Tibial artery (tissue), 4 donors: Measurements from ENCODE around the gene SERPINB6.

Experiments
- DNase-seq, 2 donors: peaks; one replicate each; pipeline ENCODE4 v3.0.0-alpha.2; 2019
- H3K27ac ChIP-seq, 2 donors: fragments of 200-600 bp; sonication (generic) in 1 of 2; 1 replicate in 1 of 2; 2 replicates in 1 of 2; pipeline ENCODE4 v1.5.1; 2018 to 2019; ENCODE audit warnings: mild to moderate bottlenecking in 1 of 2
- H3K27me3 ChIP-seq, 2 donors: fragments of 200-600 bp; sonication (generic) in 1 of 2; one replicate each; pipeline versions ENCODE4 v1.5.1 to v1.6.0; 2016 to 2019
- H3K36me3 ChIP-seq, 3 donors: fragments of 200-600 bp; sonication (generic) in 2 of 3; one replicate each; pipeline ENCODE4 v1.5.1; 2016 to 2019; ENCODE audit warnings: mild to moderate bottlenecking in 2 of 3
- H3K4me1 ChIP-seq, 4 donors: fragments of 200-600 bp; sonication (generic) in 2 of 4; 1 replicate in 3 of 4; 2 replicates in 1 of 4; pipeline ENCODE4 v1.5.1; 2016 to 2019
- H3K4me3 ChIP-seq, 2 donors: fragments of 200-600 bp; sonication (generic) in 1 of 2; 1 replicate in 1 of 2; 2 replicates in 1 of 2; pipeline ENCODE4 v1.5.1; 2018 to 2019; ENCODE audit warnings: mild to moderate bottlenecking in 2 of 2
- H3K9me3 ChIP-seq, 3 donors: fragments of 200-600 bp; sonication (generic) in 1 of 3; one replicate each; pipeline ENCODE4 v1.5.1; 2016 to 2019
- intact Hi-C: fragments of 100-400 bp; cut with DNase I; formaldehyde crosslinking; loops from one replicate; pipeline ENCODE4 v1.15.0; 2023; ENCODE audit warnings: low total_unique reads
- TF ChIP-seq, protein P1 (sequence below), 2 experiments: fragments of 200-600 bp in 1 of 2; fragments of 450-650 bp in 1 of 2; IDR thresholded peaks; one replicate each; pipeline ENCODE4 v1.5.1; 2017 to 2019; ENCODE audit warnings: antibody characterized with exemption in 2 of 2, mild to moderate bottlenecking in 1 of 2, moderate library complexity in 1 of 2

SERPINB6 gene

DNA sequence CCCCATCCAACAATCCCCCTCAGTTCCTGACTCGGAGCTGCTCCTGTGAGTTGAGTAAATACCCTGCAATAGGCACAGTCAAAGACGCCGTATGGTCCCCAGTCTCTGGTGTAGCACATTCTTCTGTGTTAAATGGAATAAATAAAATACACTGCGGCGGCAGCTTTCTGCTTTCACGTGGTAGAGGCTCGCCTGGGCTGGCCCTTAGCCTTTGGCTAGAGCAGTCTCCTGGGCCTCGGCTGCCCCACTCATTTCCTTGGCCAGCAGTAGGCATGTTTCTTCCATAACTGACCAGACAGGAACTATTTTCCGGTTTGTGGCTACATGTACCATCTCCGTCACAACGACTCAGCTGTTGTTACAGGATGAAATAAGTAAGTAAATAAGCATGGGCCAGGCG is 20.7 kb downstream of the SERPINB6 start:
- intact Hi-C loops: no loop called here
- H3K36me3 ChIP-seq: peaks cover 28 to 47% (median 31%) of the 10 kb centered on the region in 3 donors

DNA sequence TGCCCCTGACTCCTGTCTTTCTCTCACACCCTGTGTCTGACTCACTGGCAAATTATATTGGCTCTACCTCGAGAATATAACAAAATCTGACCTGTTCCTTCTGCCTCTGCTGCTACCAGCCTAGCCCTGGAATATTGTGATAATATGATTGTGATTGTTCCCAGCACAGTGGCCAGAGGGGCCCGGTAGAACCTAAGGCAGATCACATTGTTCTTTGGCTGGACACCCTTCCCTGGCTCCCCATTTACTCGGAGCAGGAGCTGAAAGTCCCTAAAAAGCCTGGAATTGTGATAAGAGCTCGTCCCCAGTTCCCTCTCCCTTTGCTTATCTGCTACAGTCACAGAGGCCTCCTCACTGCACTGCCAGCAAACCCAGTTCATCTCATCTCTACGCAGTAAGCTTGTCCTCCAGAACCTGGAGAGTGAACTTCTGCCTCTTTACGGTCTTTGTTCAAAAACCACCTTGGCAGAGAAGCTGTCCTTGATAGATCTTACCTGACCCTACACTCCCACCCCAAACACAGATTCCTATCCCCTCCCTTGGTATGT is 21.8 kb downstream of the SERPINB6 start:
- TF ChIP-seq, protein P1, sequence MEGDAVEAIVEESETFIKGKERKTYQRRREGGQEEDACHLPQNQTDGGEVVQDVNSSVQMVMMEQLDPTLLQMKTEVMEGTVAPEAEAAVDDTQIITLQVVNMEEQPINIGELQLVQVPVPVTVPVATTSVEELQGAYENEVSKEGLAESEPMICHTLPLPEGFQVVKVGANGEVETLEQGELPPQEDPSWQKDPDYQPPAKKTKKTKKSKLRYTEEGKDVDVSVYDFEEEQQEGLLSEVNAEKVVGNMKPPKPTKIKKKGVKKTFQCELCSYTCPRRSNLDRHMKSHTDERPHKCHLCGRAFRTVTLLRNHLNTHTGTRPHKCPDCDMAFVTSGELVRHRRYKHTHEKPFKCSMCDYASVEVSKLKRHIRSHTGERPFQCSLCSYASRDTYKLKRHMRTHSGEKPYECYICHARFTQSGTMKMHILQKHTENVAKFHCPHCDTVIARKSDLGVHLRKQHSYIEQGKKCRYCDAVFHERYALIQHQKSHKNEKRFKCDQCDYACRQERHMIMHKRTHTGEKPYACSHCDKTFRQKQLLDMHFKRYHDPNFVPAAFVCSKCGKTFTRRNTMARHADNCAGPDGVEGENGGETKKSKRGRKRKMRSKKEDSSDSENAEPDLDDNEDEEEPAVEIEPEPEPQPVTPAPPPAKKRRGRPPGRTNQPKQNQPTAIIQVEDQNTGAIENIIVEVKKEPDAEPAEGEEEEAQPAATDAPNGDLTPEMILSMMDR (IDR thresholded peaks at IDR 0.05): no peak
- no peak overlapping the region for H3K27ac ChIP-seq
- DNase-seq: no peak
- peaks cover 0 to 14% (median 6%) of the 10 kb centered on the region in 4 donors for H3K4me1 ChIP-seq
- H3K4me3 ChIP-seq: no peak overlapping the region
- intact Hi-C loops: no loop called here
- no peaks in the 10 kb centered on the region for H3K27me3 ChIP-seq
- no peaks in the 10 kb centered on the region for H3K9me3 ChIP-seq
- peaks cover 28 to 36% (median 31%) of the 10 kb centered on the region in 3 donors for H3K36me3 ChIP-seq

More for the DNA sequence above, 20.7 kb downstream of the SERPINB6 start:
- TF ChIP-seq, protein P1 (IDR thresholded peaks at IDR 0.05): no peak
- DNase-seq: no peak
- no peak overlapping the region for H3K27ac ChIP-seq
- H3K27me3 ChIP-seq: no peaks in the 10 kb centered on the region
- H3K9me3 ChIP-seq: no peaks in the 10 kb centered on the region
- no peak overlapping the region for H3K4me3 ChIP-seq
- peaks cover 0 to 14% (median 6%) of the 10 kb centered on the region in 4 donors for H3K4me1 ChIP-seq

DNA sequence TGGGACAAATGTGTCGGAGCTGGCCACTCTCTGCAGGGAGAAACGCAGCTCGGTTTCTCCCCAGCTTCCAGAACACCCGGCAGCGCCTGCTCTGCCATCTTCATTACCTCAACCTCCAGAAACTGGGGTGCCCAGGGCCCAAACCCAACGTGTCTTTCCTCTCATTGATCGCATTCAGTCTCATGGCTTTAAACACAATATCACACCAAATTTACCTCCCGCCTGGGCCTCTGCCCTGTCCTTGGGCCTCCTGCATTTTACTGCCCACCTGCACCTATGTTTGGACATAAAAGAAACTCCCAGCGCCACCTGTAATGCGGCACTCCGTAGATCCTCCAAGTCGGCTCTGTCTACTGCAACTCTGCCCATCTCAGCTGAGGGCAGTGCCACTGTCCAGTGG is 22.2 kb downstream of the SERPINB6 start:
- TF ChIP-seq, protein P1 (IDR thresholded peaks at IDR 0.05): no peak
- Histone ChIP-seq H3K9me3 (no peaks in the 10 kb centered on the region), H3K4me3 (no peak overlapping the region), H3K36me3 (peaks cover 28 to 33% (median 31%) of the 10 kb centered on the region in 3 donors), H3K4me1 (peaks cover 0 to 14% (median 6%) of the 10 kb centered on the region in 4 donors), H3K27me3 (no peaks in the 10 kb centered on the region), H3K27ac (no peak overlapping the region)
- intact Hi-C loops: no loop called here
- no peak for DNase-seq

DNA sequence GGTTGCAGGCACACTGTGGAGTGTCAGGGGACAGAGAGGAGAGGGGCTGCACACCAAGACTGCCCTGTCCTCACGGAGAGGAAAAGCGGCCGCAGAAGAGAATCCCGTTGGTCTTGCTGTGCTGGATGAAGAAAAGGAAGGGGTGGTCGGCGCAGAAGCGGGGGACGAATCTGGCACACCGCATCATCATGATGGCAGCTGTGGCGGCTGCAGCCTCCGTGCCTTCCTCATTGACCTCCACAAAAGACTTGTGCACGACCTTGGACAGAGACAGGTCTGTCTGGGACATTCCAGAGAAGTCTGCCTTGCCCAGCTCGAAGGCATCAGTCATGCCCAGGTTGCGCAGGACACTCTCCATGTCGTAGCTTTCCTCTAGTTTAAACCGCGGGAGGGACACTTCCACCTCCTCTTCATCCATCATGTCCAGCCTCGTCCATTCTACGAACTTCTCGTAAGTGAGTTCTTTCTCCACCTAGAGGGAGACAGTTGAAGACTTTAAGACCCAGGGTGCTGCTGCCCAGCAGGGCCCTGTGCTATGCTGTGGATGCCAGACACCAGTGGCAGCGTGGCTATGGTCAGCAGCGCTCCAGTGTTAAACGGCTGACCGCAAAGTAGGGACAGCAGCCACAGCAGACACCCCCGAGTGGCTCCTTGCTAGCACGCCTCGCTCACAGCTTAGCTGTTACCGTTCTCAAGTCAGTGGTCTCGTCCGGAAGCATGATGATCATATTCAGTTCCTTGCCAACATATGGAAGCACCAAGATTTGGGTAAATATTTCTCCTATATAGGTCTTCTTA is 22.9 kb downstream of the SERPINB6 start:
- Histone ChIP-seq H3K4me1 (peaks cover 0 to 14% (median 6%) of the 10 kb centered on the region in 4 donors), H3K9me3 (no peaks in the 10 kb centered on the region), H3K4me3 (no peak overlapping the region), H3K27me3 (no peaks in the 10 kb centered on the region), H3K36me3 (peaks cover 28 to 33% (median 31%) of the 10 kb centered on the region in 3 donors), H3K27ac (no peak overlapping the region)
- TF ChIP-seq, protein P1 (IDR thresholded peaks at IDR 0.05): no peak
- intact Hi-C loops: no loop called here
- DNase-seq: no peak

DNA sequence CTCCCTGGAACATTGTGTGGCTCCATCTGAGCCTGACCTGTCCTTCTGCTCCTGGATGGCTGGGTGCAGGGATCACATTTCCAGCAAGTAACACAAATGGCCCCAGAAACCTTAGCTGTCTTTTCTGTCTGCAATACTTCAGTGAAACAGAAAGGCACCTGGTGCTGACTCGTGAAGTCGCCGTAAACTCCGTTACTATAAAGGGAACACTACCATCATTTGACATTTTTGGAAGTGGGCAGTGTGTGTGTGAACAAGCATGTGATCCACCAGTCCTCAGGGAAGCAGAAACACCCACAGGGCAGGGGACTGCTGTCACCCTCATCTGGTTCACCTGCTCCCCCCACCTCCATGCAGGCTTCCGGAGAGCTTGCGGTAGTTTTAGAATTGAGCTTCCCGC is 23.9 kb downstream of the SERPINB6 start:
- TF ChIP-seq, protein P1 (IDR thresholded peaks at IDR 0.05): no peak
- H3K36me3 ChIP-seq: peaks cover 28 to 33% (median 31%) of the 10 kb centered on the region in 3 donors
- peaks cover 0 to 7% (median 2%) of the 10 kb centered on the region in 4 donors for H3K4me1 ChIP-seq
- intact Hi-C loops: no loop called here
- no peaks in the 10 kb centered on the region for H3K27me3 ChIP-seq
- no peaks in the 10 kb centered on the region for H3K9me3 ChIP-seq
- DNase-seq: no peak
- no peak overlapping the region for H3K4me3 ChIP-seq
- H3K27ac ChIP-seq: no peak overlapping the region
